GM21825 (cell line): ENCODE measurements around the gene LEPROT.
"Not testable (repeated sequence)": the region's sequence is repeated elsewhere in the genome, so short reads cannot be mapped to it uniquely, and the experiment has no call there.

Source experiments
- ATAC-seq: cut with Tn5 transposase; IDR thresholded peaks from one replicate; pipeline ENCODE4 v1.9.1; 2021; ENCODE audit warnings: mild to moderate bottlenecking, moderate library complexity; ENCODE audit not compliant: unreplicated experiment

Gene LEPROT

GRCh38 chr1:65420590-65421350 is at the start of gene LEPROT, which contains the start of gene LEPR:
Gene LEPROT, plus strand, starts transcription at chr1:65420668. Its CDS starts 57 bp downstream, at chr1:65420725.
Gene LEPR, plus strand, starts transcription at chr1:65420668. Its CDS starts 144,898 bp downstream, at chr1:65565566.
- ATAC-seq = peak; percentile 58

GRCh38 chr1:65371544-65371943 is 48.9 kb upstream of the LEPROT start:
- no peak for ATAC-seq

GRCh38 chr1:65372557-65372956 is 47.9 kb upstream of the LEPROT start:
- ATAC-seq = no peak

- ATAC-seq = no peak
Observed at GRCh38 chr1:65377496-65378246, 42.8 kb upstream of the LEPROT start.

GRCh38 chr1:65378247-65378946 is 42.1 kb upstream of the LEPROT start:
- ATAC-seq = no peak

GRCh38 chr1:65384426-65384825 is 36.0 kb upstream of the LEPROT start:
- not testable (repeated sequence) for ATAC-seq

- ATAC-seq = no peak
Observed at GRCh38 chr1:65386439-65386838, 34.0 kb upstream of the LEPROT start.

- ATAC-seq = no peak
Observed at GRCh38 chr1:65387821-65388220, 32.6 kb upstream of the LEPROT start.

- ATAC-seq = no peak
Observed at GRCh38 chr1:65388908-65389695, 31.4 kb upstream of the LEPROT start.

GRCh38 chr1:65392497-65392896 is 28.0 kb upstream of the LEPROT start:
- ATAC-seq = no peak

- peak; percentile 97 for ATAC-seq
Observed at GRCh38 chr1:65393347-65393746, 27.1 kb upstream of the LEPROT start.

- ATAC-seq = no peak
Observed at GRCh38 chr1:65393928-65394327, 26.5 kb upstream of the LEPROT start.

GRCh38 chr1:65395887-65396612 is 24.4 kb upstream of the LEPROT start:
- no peak for ATAC-seq

GRCh38 chr1:65398083-65398482 is 22.4 kb upstream of the LEPROT start:
- ATAC-seq = no peak

GRCh38 chr1:65399003-65399402 is 21.5 kb upstream of the LEPROT start:
- no peak for ATAC-seq

- no peak for ATAC-seq
Observed at GRCh38 chr1:65401612-65402011, 18.9 kb upstream of the LEPROT start.

- no peak for ATAC-seq
Observed at GRCh38 chr1:65404941-65405340, 15.5 kb upstream of the LEPROT start.

GRCh38 chr1:65407877-65408276 is 12.6 kb upstream of the LEPROT start:
- no peak for ATAC-seq

GRCh38 chr1:65409314-65409713 is 11.2 kb upstream of the LEPROT start:
- ATAC-seq = no peak

- no peak for ATAC-seq
Observed at GRCh38 chr1:65409816-65410326, 10.6 kb upstream of the LEPROT start.
